ENCODE results near the gene SOCS6. TPM values are rescaled to one million over a fixed set of nuclear protein-coding genes. Genes with fewer than 3 reads are reported as not detected.

Gene SOCS6
- total and polyA plus RNA-seq, 2 of the 13 experiments (the other 11 are each of a cell fraction or from before 2014, with no cell fraction given), result 18.6 to 38.3 TPM

- TF ChIP-seq ATF2 (CRISPR knock-in tag; IDR thresholded peaks at IDR 0.05) (peak; percentile 83; the same call in 1 of the 2 replicates), ATF3 (CRISPR knock-in tag; IDR thresholded peaks at IDR 0.05) (peak; percentile 71; the same call in 1 of the 2 replicates), ZNF770 (CRISPR knock-in tag; IDR thresholded peaks at IDR 0.05) (0 out of 2 replicates have a peak, but pooled peaks have one; percentile 26), NCOR1 (IDR thresholded peaks at IDR 0.05; ENCODE audit: borderline replicate concordance, low read length) (peak; percentile 98), ZNF772 (CRISPR knock-in tag; IDR thresholded peaks at IDR 0.05) (peak; percentile 47; the same call in 1 of the 2 replicates), ISL2 (CRISPR knock-in tag; IDR thresholded peaks at IDR 0.05) (peak; percentile 90), PHF21A (CRISPR knock-in tag; IDR thresholded peaks at IDR 0.05) (peak; percentile 84), CREB1 (IDR thresholded peaks at IDR 0.05) (peak; percentile 93), CREB1 (CRISPR knock-in tag; IDR thresholded peaks at IDR 0.05) (peak; percentile 95), ZSCAN12 (CRISPR knock-in tag; IDR thresholded peaks at IDR 0.05) (no peak), TRIM24 (CRISPR knock-in tag; IDR thresholded peaks at IDR 0.05) (peak; percentile 50; the same call in 1 of the 2 replicates), PRPF4 (IDR thresholded peaks at IDR 0.05; ENCODE audit: low read depth, low read length, poor library complexity, severe bottlenecking) (peak; percentile 100), ZNF563 (CRISPR knock-in tag; IDR thresholded peaks at IDR 0.05) (no peak), SMARCC2 (IDR thresholded peaks at IDR 0.05) (peak; percentile 37; the same call in 1 of the 2 replicates), TBX2 (CRISPR knock-in tag; IDR thresholded peaks at IDR 0.05; ENCODE audit: borderline replicate concordance) (peak; percentile 72), TEAD3 (CRISPR knock-in tag; optimal IDR thresholded peaks at IDR 0.05; ENCODE audit: borderline replicate concordance) (peak; percentile 72), CCAR2 (optimal IDR thresholded peaks at IDR 0.05; ENCODE audit: low read depth, low read length) (no peak), REST (IDR thresholded peaks at IDR 0.05; ENCODE audit: borderline replicate concordance in 1 of 2, low read depth in 1 of 2, low read length in 2 of 2) (peak in 1 of 2 experiments; percentile 83; a peak in 2 of 4 replicates), ZNF430 (CRISPR knock-in tag; IDR thresholded peaks at IDR 0.05) (no peak), SAP130 (CRISPR knock-in tag; IDR thresholded peaks at IDR 0.05; ENCODE audit: low read depth) (peak; percentile 81), NKX3-1 (CRISPR knock-in tag; IDR thresholded peaks at IDR 0.05) (peak; percentile 50; the same call in 1 of the 2 replicates), ZNF775 (CRISPR knock-in tag; IDR thresholded peaks at IDR 0.05; ENCODE audit: borderline replicate concordance) (no peak), KDM3A (CRISPR knock-in tag; IDR thresholded peaks at IDR 0.05; ENCODE audit: low read depth) (no peak)
These were observed 47.3 kb downstream of the SOCS6 start (continued) for GRCh38 chr18:70335892-70336726.

Data from HepG2 (cell line).